Ascending aorta (tissue), 2 donors: ENCODE data around the gene SH2D5. TPM values are rescaled to one million over a fixed set of nuclear protein-coding genes. Genes with fewer than 3 reads are reported as not detected.

Experiments
- DNase-seq, 2 donors: peaks; one replicate each; pipeline ENCODE4 v3.0.0-alpha.2; 2019; ENCODE audit warnings: low spot score in 2 of 2
- H3K27ac ChIP-seq, 2 donors: fragments of 200-600 bp; sonication (generic); one replicate each; pipeline ENCODE4 v1.5.1; 2016 to 2017; ENCODE audit warnings: mild to moderate bottlenecking in 1 of 2
- H3K27me3 ChIP-seq: fragments of 200-600 bp; sonication (generic); one replicate; pipeline ENCODE4 v1.5.1; 2017
- H3K36me3 ChIP-seq, 2 donors: fragments of 200-600 bp; sonication (generic); one replicate each; pipeline ENCODE4 v1.5.1; 2016
- H3K4me1 ChIP-seq, 2 donors: fragments of 200-600 bp; sonication (generic); one replicate each; pipeline ENCODE4 v1.5.1; 2016 to 2017; ENCODE audit warnings: mild to moderate bottlenecking in 1 of 2
- H3K4me3 ChIP-seq, 2 donors: fragments of 200-600 bp; sonication (generic); one replicate each; pipeline ENCODE4 v1.5.1; 2016 to 2017; ENCODE audit warnings: mild to moderate bottlenecking in 1 of 2
- H3K9me3 ChIP-seq, 2 donors: fragments of 200-600 bp; sonication (generic); one replicate each; pipeline ENCODE4 v1.5.1; 2016
- intact Hi-C: fragments of 100-400 bp; cut with DNase I; formaldehyde crosslinking; loops from one replicate; pipeline ENCODE4 v1.15.1; 2023
- total RNA-seq: library from RNA; depleted of rRNA; stranded (reverse); fragments of >200 nt; gene quantifications from one replicate; pipeline ENCODE4 v1.1.0, GENCODE V29; 2016
- TF ChIP-seq, protein P1 (sequence below), 3 experiments: fragments of 200-600 bp in 2 of 3; fragments of 450-650 bp in 1 of 3; sonication (generic) in 2 of 3; IDR thresholded peaks; one replicate each; pipeline ENCODE4 v1.5.1; 2016 to 2019; ENCODE audit warnings: antibody characterized with exemption in 3 of 3, mild to moderate bottlenecking in 1 of 3, moderate library complexity in 1 of 3

Gene SH2D5
- not detected for total RNA-seq

DNA sequence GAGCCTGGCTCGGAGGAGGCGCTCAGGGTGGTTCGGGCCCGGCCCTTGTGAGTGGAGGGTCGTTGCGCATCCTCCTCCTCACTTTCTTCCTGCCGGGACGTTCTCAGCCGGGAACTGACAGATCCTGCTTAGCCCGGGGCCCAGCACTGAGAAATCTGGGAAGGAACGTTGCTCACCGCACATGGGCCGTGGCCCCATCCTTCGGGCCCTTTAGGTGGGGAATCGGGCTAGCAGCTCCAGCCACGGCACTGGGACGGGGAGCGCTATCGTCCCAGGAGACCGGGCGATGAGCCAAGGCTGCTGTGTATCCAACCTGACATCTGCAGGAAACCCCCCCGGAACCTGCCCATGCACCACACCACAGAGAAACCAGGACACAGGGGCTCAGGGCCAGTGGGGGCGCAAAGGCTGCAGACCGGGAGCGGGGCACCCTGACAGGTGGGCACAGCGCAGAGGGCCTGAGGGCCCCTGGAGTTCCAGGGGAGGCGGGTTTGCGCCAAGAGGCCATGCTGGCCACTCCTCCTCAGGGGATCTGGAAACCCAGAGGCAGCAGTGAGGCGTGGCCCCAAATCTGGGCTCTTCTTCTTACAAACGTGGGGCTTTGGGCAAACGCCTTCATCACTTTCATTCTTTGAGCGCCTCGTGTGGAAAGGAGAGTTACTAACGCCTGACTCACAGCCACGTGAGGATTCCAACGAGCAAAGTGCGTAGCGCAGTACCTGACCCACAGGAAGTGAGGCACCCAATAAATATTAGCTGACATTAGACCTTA lies at the start of gene SH2D5:
TSS of gene SH2D5 (minus strand) at position 116 of the 772 bp plus-strand sequence. CDS start 4,659 bp downstream, outside the sequence.
- intact Hi-C loops: loop anchor here (1.0 to 10.0 kb wide), 5 partner anchors 36 to 610 kb away; partner anchors contain the start of genes DDOST and HP1BP3

GRCh38 chr1:20775700-20776099 lies 43.2 kb upstream of the SH2D5 start:
- intact Hi-C loops: no loop called here

More for the DNA sequence above, at the start of gene SH2D5:
- H3K36me3 ChIP-seq: peaks cover 6 to 8% of the 10 kb centered on the region in 2 donors
- H3K4me1 ChIP-seq: peaks cover 7 to 19% of the 10 kb centered on the region in 2 donors
- peak within 1 kb of the TSS; percentile 66 to 85 for H3K27ac ChIP-seq
- H3K9me3 ChIP-seq: no peaks in the 10 kb centered on the region
- TF ChIP-seq, protein P1, sequence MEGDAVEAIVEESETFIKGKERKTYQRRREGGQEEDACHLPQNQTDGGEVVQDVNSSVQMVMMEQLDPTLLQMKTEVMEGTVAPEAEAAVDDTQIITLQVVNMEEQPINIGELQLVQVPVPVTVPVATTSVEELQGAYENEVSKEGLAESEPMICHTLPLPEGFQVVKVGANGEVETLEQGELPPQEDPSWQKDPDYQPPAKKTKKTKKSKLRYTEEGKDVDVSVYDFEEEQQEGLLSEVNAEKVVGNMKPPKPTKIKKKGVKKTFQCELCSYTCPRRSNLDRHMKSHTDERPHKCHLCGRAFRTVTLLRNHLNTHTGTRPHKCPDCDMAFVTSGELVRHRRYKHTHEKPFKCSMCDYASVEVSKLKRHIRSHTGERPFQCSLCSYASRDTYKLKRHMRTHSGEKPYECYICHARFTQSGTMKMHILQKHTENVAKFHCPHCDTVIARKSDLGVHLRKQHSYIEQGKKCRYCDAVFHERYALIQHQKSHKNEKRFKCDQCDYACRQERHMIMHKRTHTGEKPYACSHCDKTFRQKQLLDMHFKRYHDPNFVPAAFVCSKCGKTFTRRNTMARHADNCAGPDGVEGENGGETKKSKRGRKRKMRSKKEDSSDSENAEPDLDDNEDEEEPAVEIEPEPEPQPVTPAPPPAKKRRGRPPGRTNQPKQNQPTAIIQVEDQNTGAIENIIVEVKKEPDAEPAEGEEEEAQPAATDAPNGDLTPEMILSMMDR (IDR thresholded peaks at IDR 0.05): peak; percentile 19 to 38 (median 27)
- peak; percentile 68 to 94 for DNase-seq
- peak within 1 kb of the TSS; percentile 70 to 85 for H3K4me3 ChIP-seq
- peaks cover 5% of the 10 kb centered on the region for H3K27me3 ChIP-seq

DNA sequence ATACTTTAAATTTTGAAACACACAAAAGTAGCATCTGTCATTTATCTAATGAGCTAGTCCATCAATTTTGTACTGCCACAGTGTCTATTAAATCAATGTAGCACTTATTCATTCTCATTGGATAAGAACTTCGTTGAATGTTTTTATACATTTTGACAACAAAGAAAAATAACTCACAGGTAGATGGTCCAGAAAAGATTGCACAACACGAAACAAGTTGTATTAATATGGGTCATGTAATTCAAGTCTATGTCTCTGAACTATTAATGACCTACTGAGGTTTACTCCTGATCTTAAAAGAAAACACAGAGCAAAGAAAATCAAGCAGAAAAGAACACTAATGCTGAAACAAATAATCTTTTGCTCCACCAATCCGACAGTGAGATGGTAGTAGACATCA lies 39.3 kb upstream of the SH2D5 start:
- intact Hi-C loops: no loop called here
- DNase-seq: no peak
- Histone ChIP-seq H3K27ac (no peak overlapping the region), H3K27me3 (no peaks in the 10 kb centered on the region), H3K9me3 (no peaks in the 10 kb centered on the region), H3K36me3 (peaks cover 85 to 92% of the 10 kb centered on the region in 2 donors), H3K4me3 (no peak overlapping the region), H3K4me1 (peaks cover 0 to 4% of the 10 kb centered on the region in 2 donors)
- TF ChIP-seq, protein P1 (IDR thresholded peaks at IDR 0.05): no peak

More at GRCh38 chr1:20775700-20776099, 43.2 kb upstream of the SH2D5 start:
- no peak overlapping the region for H3K4me3 ChIP-seq
- DNase-seq: no peak
- TF ChIP-seq, protein P1 (IDR thresholded peaks at IDR 0.05): no peak
- peaks cover 0 to 4% of the 10 kb centered on the region in 2 donors for H3K4me1 ChIP-seq
- no peaks in the 10 kb centered on the region for H3K27me3 ChIP-seq
- no peaks in the 10 kb centered on the region for H3K9me3 ChIP-seq
- H3K27ac ChIP-seq: no peak overlapping the region
- H3K36me3 ChIP-seq: peaks cover 56 to 66% of the 10 kb centered on the region in 2 donors

DNA sequence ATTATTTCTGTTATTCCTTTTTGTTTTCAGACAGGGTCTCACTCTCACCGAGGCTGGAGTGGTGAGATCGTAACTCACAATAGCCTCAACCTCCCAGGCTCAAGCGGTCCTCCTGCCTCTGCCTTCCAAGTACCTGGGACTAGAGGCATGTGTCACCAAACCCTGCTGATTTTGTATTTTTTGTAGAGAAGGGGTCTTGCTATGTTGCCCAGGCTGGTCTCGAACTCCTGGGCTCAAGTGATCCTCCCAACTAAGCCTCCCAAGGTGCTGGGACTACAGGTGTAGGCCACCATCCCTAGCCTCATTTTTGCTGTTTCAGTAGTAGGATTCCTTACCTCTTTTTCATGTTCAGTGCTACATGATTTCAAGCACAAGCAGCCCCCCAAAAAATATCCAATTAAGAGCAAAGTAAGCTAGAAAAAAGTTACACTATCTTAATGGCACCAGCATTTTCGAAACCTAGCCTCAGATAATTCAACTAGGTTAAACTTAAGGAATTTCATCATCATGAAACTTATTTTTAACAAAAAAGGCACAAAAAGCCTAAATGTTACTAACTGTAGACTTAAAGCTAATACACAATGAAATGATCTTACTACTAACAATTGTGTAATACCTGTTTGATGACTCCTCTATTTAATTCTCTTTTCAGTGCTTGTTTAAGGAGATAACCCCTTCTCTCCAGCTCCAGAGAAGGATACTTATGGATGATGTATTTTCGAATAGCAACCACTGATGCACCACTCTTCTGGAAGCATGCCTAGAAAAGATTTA lies 38.0 kb upstream of the SH2D5 start:
- intact Hi-C loops: no loop called here
- peaks cover 87 to 98% of the 10 kb centered on the region in 2 donors for H3K36me3 ChIP-seq
- TF ChIP-seq, protein P1 (IDR thresholded peaks at IDR 0.05): no peak

GRCh38 chr1:20767271-20767670 lies 34.8 kb upstream of the SH2D5 start:
- Histone ChIP-seq H3K9me3 (no peaks in the 10 kb centered on the region), H3K27me3 (no peaks in the 10 kb centered on the region), H3K27ac (no peak overlapping the region), H3K4me1 (no peaks in the 10 kb centered on the region), H3K4me3 (no peak overlapping the region), H3K36me3 (peaks cover 89 to 97% of the 10 kb centered on the region in 2 donors)
- intact Hi-C loops: no loop called here
- no peak for DNase-seq
- TF ChIP-seq, protein P1 (IDR thresholded peaks at IDR 0.05): no peak

More for the DNA sequence above, 38.0 kb upstream of the SH2D5 start:
- H3K27me3 ChIP-seq: no peaks in the 10 kb centered on the region
- DNase-seq: no peak
- H3K9me3 ChIP-seq: no peaks in the 10 kb centered on the region
- no peaks in the 10 kb centered on the region for H3K4me1 ChIP-seq
- no peak overlapping the region for H3K27ac ChIP-seq
- H3K4me3 ChIP-seq: no peak overlapping the region
